ENCODE results near the gene UBAC1.
A peak's percentile ranks its signal among the peaks of the same experiment; 100 is the strongest.

DNA sequence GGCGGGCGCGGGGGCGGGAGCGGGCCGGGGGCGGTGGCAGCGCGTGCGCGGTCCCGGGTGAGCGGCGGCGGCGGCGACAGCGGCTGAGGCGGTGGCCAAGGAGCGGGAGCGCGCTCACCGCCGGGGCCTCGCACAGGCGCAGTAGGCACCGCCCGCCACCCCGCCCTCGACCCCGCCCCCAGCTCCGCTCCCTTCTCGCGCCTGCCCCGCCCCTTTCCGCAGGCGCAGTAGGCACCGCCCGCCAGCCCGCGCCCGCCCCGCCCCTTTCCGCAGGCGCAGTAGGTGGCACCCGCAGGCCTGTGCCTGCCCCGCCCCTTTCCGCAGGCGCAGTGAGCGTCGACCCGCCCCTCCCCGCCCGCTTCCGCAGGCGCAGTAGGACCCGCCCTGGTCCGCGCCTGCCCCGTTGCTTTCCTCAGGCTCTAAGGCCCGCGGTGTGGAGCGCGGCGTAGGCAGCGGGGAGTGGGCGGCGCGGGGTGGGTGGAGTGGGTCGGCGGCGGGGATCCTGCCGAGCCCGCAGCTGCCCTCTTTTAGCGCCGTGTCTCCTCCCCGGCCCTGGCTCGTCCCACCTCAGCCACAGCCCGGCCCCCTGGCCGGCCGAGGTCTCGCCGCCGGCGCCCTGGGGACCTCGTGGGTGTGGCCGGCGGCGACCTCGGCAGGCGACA is 53.6 kb downstream of the UBAC1 start, which contains the start of gene CAMSAP1:
- TF ChIP-seq, protein P1, sequence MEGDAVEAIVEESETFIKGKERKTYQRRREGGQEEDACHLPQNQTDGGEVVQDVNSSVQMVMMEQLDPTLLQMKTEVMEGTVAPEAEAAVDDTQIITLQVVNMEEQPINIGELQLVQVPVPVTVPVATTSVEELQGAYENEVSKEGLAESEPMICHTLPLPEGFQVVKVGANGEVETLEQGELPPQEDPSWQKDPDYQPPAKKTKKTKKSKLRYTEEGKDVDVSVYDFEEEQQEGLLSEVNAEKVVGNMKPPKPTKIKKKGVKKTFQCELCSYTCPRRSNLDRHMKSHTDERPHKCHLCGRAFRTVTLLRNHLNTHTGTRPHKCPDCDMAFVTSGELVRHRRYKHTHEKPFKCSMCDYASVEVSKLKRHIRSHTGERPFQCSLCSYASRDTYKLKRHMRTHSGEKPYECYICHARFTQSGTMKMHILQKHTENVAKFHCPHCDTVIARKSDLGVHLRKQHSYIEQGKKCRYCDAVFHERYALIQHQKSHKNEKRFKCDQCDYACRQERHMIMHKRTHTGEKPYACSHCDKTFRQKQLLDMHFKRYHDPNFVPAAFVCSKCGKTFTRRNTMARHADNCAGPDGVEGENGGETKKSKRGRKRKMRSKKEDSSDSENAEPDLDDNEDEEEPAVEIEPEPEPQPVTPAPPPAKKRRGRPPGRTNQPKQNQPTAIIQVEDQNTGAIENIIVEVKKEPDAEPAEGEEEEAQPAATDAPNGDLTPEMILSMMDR (IDR thresholded peaks at IDR 0.05): no peak
- peak in 2 of 4 donors; percentile 46 to 69 for TF ChIP-seq POLR2A (IDR thresholded peaks at IDR 0.05)
